ENCODE results near the gene PHF20. TPM values are rescaled to one million over a fixed set of nuclear protein-coding genes. Genes with fewer than 3 reads are reported as not detected.

Gene PHF20
- total and polyA plus RNA-seq, 2 of the 13 experiments (the other 11 are each of a cell fraction or from before 2014, with no cell fraction given) = 22.8 to 34.1 TPM

- no peak for TF ChIP-seq ZNF260 (CRISPR knock-in tag; IDR thresholded peaks at IDR 0.05; ENCODE audit: borderline replicate concordance, low read depth)
- no peak for TF ChIP-seq PHB2 (IDR thresholded peaks at IDR 0.05; ENCODE audit: partially characterized antibody)
- no peak for TF ChIP-seq JUNB (CRISPR knock-in tag; IDR thresholded peaks at IDR 0.05; ENCODE audit: borderline replicate concordance)
- peak; percentile 65 for TF ChIP-seq AGO2 (optimal IDR thresholded peaks at IDR 0.05; ENCODE audit: low read depth, low read length)
- peak; percentile 81 for TF ChIP-seq CEBPB (IDR thresholded peaks at IDR 0.05; ENCODE audit: borderline replicate concordance, low read depth, low read length)
- TF ChIP-seq PRPF4 (IDR thresholded peaks at IDR 0.05; ENCODE audit: low read depth, low read length, poor library complexity, severe bottlenecking) = peak; percentile 22
- TF ChIP-seq ZNF24 (IDR thresholded peaks at IDR 0.05) = no peak
- TF ChIP-seq ADNP (CRISPR knock-in tag; IDR thresholded peaks at IDR 0.05) = no peak
- TF ChIP-seq RAD21 (CRISPR knock-in tag; IDR thresholded peaks at IDR 0.05) = peak; percentile 8; the same call in 1 of the 2 replicates
- 0 out of 2 replicates have a peak, but pooled peaks have one; percentile 34 for TF ChIP-seq ZBTB33 (CRISPR knock-in tag; IDR thresholded peaks at IDR 0.05)
- TF ChIP-seq NFRKB (IDR thresholded peaks at IDR 0.05) = no peak
- no peak for TF ChIP-seq ZNF768 (CRISPR knock-in tag; IDR thresholded peaks at IDR 0.05)
- TF ChIP-seq STAT5B (CRISPR knock-in tag; IDR thresholded peaks at IDR 0.05) = no peak
- no peak for TF ChIP-seq THAP8 (CRISPR knock-in tag; IDR thresholded peaks at IDR 0.05; ENCODE audit: borderline replicate concordance)
- no peak for TF ChIP-seq ZBTB10 (CRISPR knock-in tag; IDR thresholded peaks at IDR 0.05; ENCODE audit: borderline replicate concordance)
- TF ChIP-seq CEBPZ (IDR thresholded peaks at IDR 0.05; ENCODE audit: low read length) = no peak
- 0 out of 2 replicates have a peak, but pooled peaks have one; percentile 37 for TF ChIP-seq MTERF4 (CRISPR knock-in tag; IDR thresholded peaks at IDR 0.05)
- TF ChIP-seq ZNF879 (CRISPR knock-in tag; IDR thresholded peaks at IDR 0.05) = no peak
- no peak for TF ChIP-seq CENPX (CRISPR knock-in tag; IDR thresholded peaks at IDR 0.05)
- 0 out of 2 replicates have a peak, but pooled peaks have one; percentile 24 for TF ChIP-seq POLR2G (IDR thresholded peaks at IDR 0.05; ENCODE audit: low read depth, low read length)
These were observed 44.7 kb upstream of the PHF20 start (continued) for GRCh38 chr20:35726842-35727711.
